ENCODE results near the gene WASF1.

Gene WASF1

GRCh38 chr6:110064744-110065524 lies 114.5 kb downstream of the WASF1 start:
- Histone ChIP-seq H3K4me1 (ENCODE audit: control insufficient read depth, insufficient read depth, low read length) (peaks cover 37% of the 10 kb centered on the region), H3K9me3 (ENCODE audit: control insufficient read depth, low read length) (no peaks in the 10 kb centered on the region), H3K27ac (ENCODE audit: insufficient read depth, low read depth, low read length, poor library complexity, severe bottlenecking) (no peak overlapping the region), H3K27me3 (ENCODE audit: control insufficient read depth, insufficient read depth, low read length, poor library complexity, severe bottlenecking) (no peaks in the 10 kb centered on the region), H3K4me3 (ENCODE audit: insufficient read depth, low read depth, low read length) (no peak overlapping the region), H3K36me3 (ENCODE audit: control insufficient read depth, insufficient read depth, low read length) (no peaks in the 10 kb centered on the region)
- 95 to 96% methylated on average over 5 of the region's 5 CpGs for WGBS, 2 experiments

GRCh38 chr6:110063594-110064263 lies 115.7 kb downstream of the WASF1 start:
- H3K4me1 ChIP-seq (ENCODE audit: control insufficient read depth, insufficient read depth, low read length) = peaks cover 36% of the 10 kb centered on the region
- no peaks in the 10 kb centered on the region for H3K27me3 ChIP-seq (ENCODE audit: control insufficient read depth, insufficient read depth, low read length, poor library complexity, severe bottlenecking)
- WGBS, 2 experiments = 82 to 83% methylated on average over 6 of the region's 6 CpGs
- no peaks in the 10 kb centered on the region for H3K9me3 ChIP-seq (ENCODE audit: control insufficient read depth, low read length)
- H3K4me3 ChIP-seq (ENCODE audit: insufficient read depth, low read depth, low read length) = no peak overlapping the region
- H3K27ac ChIP-seq (ENCODE audit: insufficient read depth, low read depth, low read length, poor library complexity, severe bottlenecking) = no peak overlapping the region
- no peaks in the 10 kb centered on the region for H3K36me3 ChIP-seq (ENCODE audit: control insufficient read depth, insufficient read depth, low read length)

- H3K4me3 ChIP-seq (ENCODE audit: insufficient read depth, low read depth, low read length) = no peak overlapping the region
- no peaks in the 10 kb centered on the region for H3K36me3 ChIP-seq (ENCODE audit: control insufficient read depth, insufficient read depth, low read length)
- no peaks in the 10 kb centered on the region for H3K27me3 ChIP-seq (ENCODE audit: control insufficient read depth, insufficient read depth, low read length, poor library complexity, severe bottlenecking)
- no peaks in the 10 kb centered on the region for H3K4me1 ChIP-seq (ENCODE audit: control insufficient read depth, insufficient read depth, low read length)
- WGBS, 2 experiments = 83 to 87% methylated on average over 3 of the region's 3 CpGs
- no peak overlapping the region for H3K27ac ChIP-seq (ENCODE audit: insufficient read depth, low read depth, low read length, poor library complexity, severe bottlenecking)
- no peaks in the 10 kb centered on the region for H3K9me3 ChIP-seq (ENCODE audit: control insufficient read depth, low read length)
Measured at GRCh38 chr6:110055387-110055735, 124.1 kb downstream of the WASF1 start.

GRCh38 chr6:110054664-110055386 lies 124.6 kb downstream of the WASF1 start:
- WGBS, 2 experiments = 93 to 94% methylated on average over 15 of the region's 15 CpGs
- Histone ChIP-seq H3K27ac (ENCODE audit: insufficient read depth, low read depth, low read length, poor library complexity, severe bottlenecking) (no peak overlapping the region), H3K4me3 (ENCODE audit: insufficient read depth, low read depth, low read length) (no peak overlapping the region), H3K27me3 (ENCODE audit: control insufficient read depth, insufficient read depth, low read length, poor library complexity, severe bottlenecking) (no peaks in the 10 kb centered on the region), H3K9me3 (ENCODE audit: control insufficient read depth, low read length) (no peaks in the 10 kb centered on the region), H3K36me3 (ENCODE audit: control insufficient read depth, insufficient read depth, low read length) (no peaks in the 10 kb centered on the region), H3K4me1 (ENCODE audit: control insufficient read depth, insufficient read depth, low read length) (no peaks in the 10 kb centered on the region)

- no peaks in the 10 kb centered on the region for H3K36me3 ChIP-seq (ENCODE audit: control insufficient read depth, insufficient read depth, low read length)
- no peak overlapping the region for H3K27ac ChIP-seq (ENCODE audit: insufficient read depth, low read depth, low read length, poor library complexity, severe bottlenecking)
- no peaks in the 10 kb centered on the region for H3K9me3 ChIP-seq (ENCODE audit: control insufficient read depth, low read length)
- H3K27me3 ChIP-seq (ENCODE audit: control insufficient read depth, insufficient read depth, low read length, poor library complexity, severe bottlenecking) = no peaks in the 10 kb centered on the region
- 19 to 31% methylated on average over 4 to 5 of the region's 5 CpGs for WGBS, 2 experiments
- no peak overlapping the region for H3K4me3 ChIP-seq (ENCODE audit: insufficient read depth, low read depth, low read length)
- H3K4me1 ChIP-seq (ENCODE audit: control insufficient read depth, insufficient read depth, low read length) = no peaks in the 10 kb centered on the region
Measured at GRCh38 chr6:110053395-110054240, 125.9 kb downstream of the WASF1 start.

- Histone ChIP-seq H3K9me3 (ENCODE audit: control insufficient read depth, low read length) (no peaks in the 10 kb centered on the region), H3K4me3 (ENCODE audit: insufficient read depth, low read depth, low read length) (no peak overlapping the region), H3K27ac (ENCODE audit: insufficient read depth, low read depth, low read length, poor library complexity, severe bottlenecking) (no peak overlapping the region), H3K4me1 (ENCODE audit: control insufficient read depth, insufficient read depth, low read length) (no peaks in the 10 kb centered on the region), H3K27me3 (ENCODE audit: control insufficient read depth, insufficient read depth, low read length, poor library complexity, severe bottlenecking) (no peaks in the 10 kb centered on the region), H3K36me3 (ENCODE audit: control insufficient read depth, insufficient read depth, low read length) (no peaks in the 10 kb centered on the region)
- 94 to 96% methylated on average over 3 of the region's 3 CpGs for WGBS, 2 experiments
Measured at GRCh38 chr6:110050440-110050813, 129.0 kb downstream of the WASF1 start.

Data from ectodermal cell (in vitro differentiated cells).